B cell (primary cell): ENCODE measurements around the gene CETP. TPM values are rescaled to one million over a fixed set of nuclear protein-coding genes. Genes with fewer than 3 reads are reported as not detected.

ENCODE experiments used
- ATAC-seq: fragments of 200-7000 bp; cut with Tn5 transposase; one replicate; pipeline ENCODE4 v1.10.0; 2021; ENCODE audit warnings: low read depth, mild to moderate bottlenecking, moderate number of reproducible peaks, moderate library complexity
- CTCF ChIA-PET: fragments of 350-600 bp; sonication (Branson Sonifier 250); formaldehyde crosslinking; loops from one replicate; lab custom pipeline; 2021; ENCODE audit warnings: antibody characterized with exemption, inconsistent platforms; lab: Charles Lee
- POLR2A ChIA-PET: fragments of 350-600 bp; sonication (Branson Sonifier 250); formaldehyde crosslinking; loops from one replicate; lab custom pipeline; 2021; ENCODE audit warnings: antibody characterized with exemption; lab: Charles Lee
- DNase-seq: peaks from one replicate; pipeline ENCODE4 v3.0.0; 2013
- H2AFZ ChIP-seq: 2 replicates; pipeline ENCODE4 v1.6.1; 2012; ENCODE audit warnings: mild to moderate bottlenecking, low read depth, low read length; ENCODE audit not compliant: insufficient read depth, poor library complexity, severe bottlenecking
- H3K27ac ChIP-seq, 2 donors: 1 replicate in 1 of 2; 2 replicates in 1 of 2; pipeline ENCODE4 v1.5.1; 2012 to 2013; ENCODE audit warnings: low read length in 2 of 2, mild to moderate bottlenecking in 2 of 2, moderate library complexity in 1 of 2
- H3K27me3 ChIP-seq, 4 experiments: fragments of 200-600 bp in 1 of 4; sonication (generic) in 1 of 4; replicated peaks in 1 of 4; 1 replicate in 2 of 4; 2 replicates in 2 of 4; pipeline versions ENCODE4 v1.6.1 to v1.7.0; 2013 to 2016; ENCODE audit warnings: low read length in 3 of 4, mild to moderate bottlenecking in 2 of 4, mixed read lengths in 1 of 4, moderate library complexity in 1 of 4; ENCODE audit not compliant: insufficient read depth in 4 of 4, control insufficient read depth in 3 of 4; ENCODE audit errors: control extremely low read depth in 1 of 4
- H3K36me3 ChIP-seq, 2 experiments: replicated peaks in 1 of 2; 1 replicate in 1 of 2; 2 replicates in 1 of 2; pipeline versions ENCODE4 v1.6.1 to v1.7.1; 2013; ENCODE audit warnings: low read length in 1 of 2; ENCODE audit not compliant: insufficient read depth in 2 of 2, control insufficient read depth in 1 of 2; ENCODE audit errors: control extremely low read depth in 1 of 2, extremely low read depth in 1 of 2
- H3K4me1 ChIP-seq, 2 donors: fragments of 200-600 bp in 1 of 2; sonication (generic) in 1 of 2; 1 replicate in 1 of 2; 2 replicates in 1 of 2; pipeline versions ENCODE4 v1.5.1 to v1.6.1; 2013 to 2017; ENCODE audit warnings: low read length in 2 of 2; ENCODE audit not compliant: control insufficient read depth in 2 of 2, insufficient read depth in 2 of 2
- H3K4me2 ChIP-seq: replicated peaks from 2 replicates; pipeline ENCODE3; 2012; ENCODE audit warnings: mild to moderate bottlenecking, low read depth, low read length; ENCODE audit not compliant: poor library complexity, severe bottlenecking
- H3K4me3 ChIP-seq, 5 experiments: fragments of 200-600 bp in 1 of 5; sonication (generic) in 1 of 5; 1 replicate in 3 of 5; 2 replicates in 2 of 5; pipeline versions ENCODE4 v1.5.1 to v1.7.0; 2011 to 2016; ENCODE audit warnings: low read length in 4 of 5, mild to moderate bottlenecking in 4 of 5, low read depth in 2 of 5, control low read depth in 1 of 5, moderate library complexity in 1 of 5; ENCODE audit not compliant: insufficient read depth in 1 of 5; ENCODE audit errors: control extremely low read depth in 1 of 5, extremely low read depth in 1 of 5
- H3K79me2 ChIP-seq: fragments of 200-600 bp; sonication (generic); one replicate; pipeline ENCODE4 v1.6.0; 2016; ENCODE audit warnings: low read length; ENCODE audit not compliant: control insufficient read depth, insufficient read depth
- H3K9ac ChIP-seq: fragments of 200-600 bp; sonication (generic); 2 replicates; pipeline ENCODE4 v1.6.1; 2017; ENCODE audit warnings: mild to moderate bottlenecking, low read length, moderate library complexity
- H3K9me3 ChIP-seq, 3 donors: one replicate each; pipeline versions ENCODE4 v1.6.1 to v1.7.1; 2013; ENCODE audit warnings: low read length in 2 of 3; ENCODE audit not compliant: control insufficient read depth in 2 of 3, insufficient read depth in 1 of 3; ENCODE audit errors: control extremely low read depth in 1 of 3
- H4K20me1 ChIP-seq: 2 replicates; pipeline ENCODE4 v1.6.0; 2012; ENCODE audit warnings: mild to moderate bottlenecking, low read length; ENCODE audit not compliant: insufficient read depth, control insufficient read depth, poor library complexity, severe bottlenecking
- H3K27ac Mint-ChIP-seq: one replicate; pipeline ENCODE4 v1.8.0; 2021; ENCODE audit warnings: mixed read lengths
- H3K27me3 Mint-ChIP-seq: one replicate; pipeline ENCODE4 v1.8.0; 2021; ENCODE audit warnings: mixed read lengths
- H3K4me1 Mint-ChIP-seq: one replicate; pipeline ENCODE4 v1.8.0; 2021; ENCODE audit warnings: mixed read lengths
- H3K4me3 Mint-ChIP-seq: one replicate; pipeline ENCODE4 v1.8.0; 2021; ENCODE audit warnings: mixed read lengths
- H3K9me3 Mint-ChIP-seq: one replicate; pipeline ENCODE4 v1.8.0; 2022; ENCODE audit warnings: mixed read lengths; ENCODE audit not compliant: insufficient read depth
- CTCF ChIP-seq: fragments of 200-600 bp; IDR thresholded peaks from one replicate; pipeline ENCODE4 v1.8.0; 2022; ENCODE audit warnings: antibody characterized with exemption, mild to moderate bottlenecking
- EZH2 ChIP-seq: IDR thresholded peaks from 2 replicates; pipeline ENCODE4 v1.6.1; 2012; ENCODE audit warnings: borderline replicate concordance, low read depth, mild to moderate bottlenecking, moderate library complexity, low read length; ENCODE audit not compliant: insufficient read depth, poor library complexity, severe bottlenecking
- WGBS: methylation state at CpG from one replicate; pipeline ENCODE4 v1.1.5; 2013; ENCODE audit warnings: missing lambda C conversion rate; ENCODE audit not compliant: insufficient coverage; 5-methylcytosine and 5-hydroxymethylcytosine counted together
- intact Hi-C: fragments of 100-400 bp; cut with micrococcal nuclease; formaldehyde crosslinking; loops from one replicate; pipeline ENCODE4 v1.10.0; 2022
- polyA minus RNA-seq: library from RNA; depleted of rRNA, polyadenylated mRNA; stranded (reverse); fragments of >200 nt; gene quantifications from 2 replicates; pipeline ENCODE4 v1.2.3, GENCODE V29; 2012
- polyA plus RNA-seq: library from polyadenylated mRNA; depleted of rRNA; stranded (reverse); fragments of >200 nt; gene quantifications from 2 replicates; pipeline ENCODE4 v1.2.3, GENCODE V29; 2012
- total RNA-seq, 2 donors: library from RNA; stranded (reverse); fragments of 120-200 nt in 1 of 2; gene quantifications; 1 replicate in 1 of 2; 2 replicates in 1 of 2; pipeline versions ENCODE4 v1.2.3 to v1.2.4, GENCODE V29; 2013 to 2022

Gene CETP
- total RNA-seq (0.90 and 1.3 TPM in 2 replicates), polyA plus RNA-seq (0.18 and 0.48 TPM in 2 replicates), polyA minus RNA-seq (0.43 TPM in 1 of 2 replicates, not detected in the other)
- 0.28 TPM for total RNA-seq (2013)

- CTCF ChIA-PET: interaction anchor here (1.3 to 7.7 kb wide), 7 partner anchors 8 to 85 kb away, joined by 3 to 213 read pairs (median 49); no protein-coding TSS in a partner anchor
- intact Hi-C loops: no loop called here
- no peak within 1 kb of the TSS for H3K27ac Mint-ChIP-seq
These were observed at the start of gene CETP for GRCh38 chr16:56961851-56962281. TSS of gene CETP (plus strand) at chr16:56961950. CDS start at chr16:56961980, 30 bp downstream.

More at GRCh38 chr16:56961851-56962281, at the start of gene CETP:
- POLR2A ChIA-PET: no interaction called here
- H4K20me1 ChIP-seq: no peaks in the 10 kb centered on the region
- H3K4me2 ChIP-seq: no peak within 1 kb of the TSS
- no peak for ATAC-seq
- H3K9me3 ChIP-seq: no peaks in the 10 kb centered on the region
- Mint-ChIP-seq H3K27me3 (no peaks in the 10 kb centered on the region), H3K9me3 (no peaks in the 10 kb centered on the region), H3K4me3 (no peak within 1 kb of the TSS), H3K4me1 (peaks cover 21% of the 10 kb centered on the region)
- no peak within 1 kb of the TSS for H3K4me3 ChIP-seq
- 80% methylated on average over 12 of the region's 12 CpGs for WGBS
- no peaks in the 10 kb centered on the region for H3K27me3 ChIP-seq
- H3K36me3 ChIP-seq: no peaks in the 10 kb centered on the region
- H3K27ac ChIP-seq: no peak within 1 kb of the TSS
- peaks cover 17 to 22% of the 10 kb centered on the region in 2 donors for H3K4me1 ChIP-seq
- H3K79me2 ChIP-seq: peaks cover 6% of the 10 kb centered on the region
- no peak within 1 kb of the TSS for H2AFZ ChIP-seq
- TF ChIP-seq CTCF (no peak), EZH2 (no peak)
- DNase-seq: no peak
- no peak within 1 kb of the TSS for H3K9ac ChIP-seq
